GM12892 (cell line): ENCODE measurements around the gene CCDC34.

Experiments used
- DNase-seq: peaks from one replicate; pipeline ENCODE4 v3.0.0; 2011; ENCODE audit not compliant: insufficient read length
- FAIRE-seq: peaks from 2 replicates; lab custom pipeline; 2011; peaks lifted over from hg19 to GRCh38; lab: Jason Lieb, UNC
- POLR2A ChIP-seq: IDR thresholded peaks from 2 replicates; pipeline ENCODE4 v1.6.1; 2011; ENCODE audit warnings: low read depth, low read length, control low read depth
- POLR2AphosphoS5 ChIP-seq: IDR thresholded peaks from 2 replicates; pipeline ENCODE4 v1.6.1; 2011; ENCODE audit warnings: low read depth, low read length, control low read depth
- TAF1 ChIP-seq: IDR thresholded peaks from 2 replicates; pipeline ENCODE4 v1.6.1; 2011; ENCODE audit warnings: low read depth, mild to moderate bottlenecking, control low read depth, low read length, borderline replicate concordance

The CCDC34 gene

GRCh38 chr11:27310182-27310581, 52.8 kb downstream of the CCDC34 start:
- no peak for FAIRE-seq
- no peak for DNase-seq
- TF ChIP-seq TAF1, result no peak

GRCh38 chr11:27309046-27309445, 54.0 kb downstream of the CCDC34 start:
- FAIRE-seq (no peak), DNase-seq (no peak)
- TF ChIP-seq POLR2AphosphoS5 (no peak), TAF1 (no peak), POLR2A (no peak)

GRCh38 chr11:27307232-27307631, 55.8 kb downstream of the CCDC34 start:
- TF ChIP-seq TAF1 (no peak), POLR2AphosphoS5 (no peak), POLR2A (no peak)
- DNase-seq, result no peak
- no peak for FAIRE-seq

- TF ChIP-seq POLR2A (no peak), TAF1 (no peak), POLR2AphosphoS5 (no peak)
- FAIRE-seq, result no peak
- no peak for DNase-seq
Measured at GRCh38 chr11:27305751-27306150, 57.3 kb downstream of the CCDC34 start.

- DNase-seq (no peak), FAIRE-seq (no peak)
- TF ChIP-seq TAF1 (no peak), POLR2AphosphoS5 (no peak), POLR2A (no peak)
Measured at GRCh38 chr11:27304514-27304913, 58.5 kb downstream of the CCDC34 start.

- no peak for DNase-seq
- no peak for FAIRE-seq
- TF ChIP-seq POLR2A (no peak), TAF1 (no peak), POLR2AphosphoS5 (no peak)
Measured at GRCh38 chr11:27303903-27304302, 59.1 kb downstream of the CCDC34 start.

- FAIRE-seq (no peak), DNase-seq (no peak)
Measured at GRCh38 chr11:27300974-27301373, 62.0 kb downstream of the CCDC34 start.

GRCh38 chr11:27297616-27298015, 65.4 kb downstream of the CCDC34 start:
- FAIRE-seq, result no peak
- TF ChIP-seq POLR2AphosphoS5 (no peak), POLR2A (no peak), TAF1 (no peak)
- DNase-seq, result no peak

More at GRCh38 chr11:27300974-27301373, 62.0 kb downstream of the CCDC34 start:
- no peak for TF ChIP-seq TAF1
- TF ChIP-seq POLR2AphosphoS5, result no peak
- no peak for TF ChIP-seq POLR2A

- TF ChIP-seq POLR2AphosphoS5 (no peak), POLR2A (no peak), TAF1 (no peak)
- FAIRE-seq, result peak; percentile 78
- no peak for DNase-seq
Measured at GRCh38 chr11:27296497-27296896, 66.5 kb downstream of the CCDC34 start.

- no peak for TF ChIP-seq POLR2A
- no peak for TF ChIP-seq TAF1
- TF ChIP-seq POLR2AphosphoS5, result no peak
- FAIRE-seq, result no peak
- no peak for DNase-seq
Measured at GRCh38 chr11:27295928-27296327, 67.1 kb downstream of the CCDC34 start.

GRCh38 chr11:27294654-27295053, 68.4 kb downstream of the CCDC34 start:
- TF ChIP-seq TAF1 (no peak), POLR2A (no peak), POLR2AphosphoS5 (no peak)
- no peak for FAIRE-seq
- no peak for DNase-seq

GRCh38 chr11:27293515-27294417, 69.2 kb downstream of the CCDC34 start:
- no peak for DNase-seq
- no peak for TF ChIP-seq TAF1
- no peak for TF ChIP-seq POLR2AphosphoS5
- no peak for FAIRE-seq

- FAIRE-seq (no peak), DNase-seq (no peak)
- TF ChIP-seq TAF1, result no peak
- TF ChIP-seq POLR2AphosphoS5, result no peak
- TF ChIP-seq POLR2A, result no peak
Measured at GRCh38 chr11:27292637-27293010, 70.4 kb downstream of the CCDC34 start.
